BLaER1 (cell line): Measurements from ENCODE around the gene SLC23A2.

Source experiments
- H3K27ac ChIP-seq: shearing (Covaris generic); formaldehyde crosslinking; 2 replicates; pipeline ENCODE4 v1.8.1; 2022
- H3K27me3 ChIP-seq: shearing (Covaris generic); formaldehyde crosslinking; 2 replicates; pipeline ENCODE4 v1.8.1; 2022
- H3K36me3 ChIP-seq: shearing (Covaris generic); formaldehyde crosslinking; 2 replicates; pipeline ENCODE4 v1.8.1; 2022
- H3K4me1 ChIP-seq: shearing (Covaris generic); formaldehyde crosslinking; 2 replicates; pipeline ENCODE4 v1.8.1; 2022
- H3K4me2 ChIP-seq: shearing (Covaris generic); formaldehyde crosslinking; 2 replicates; pipeline ENCODE4 v1.8.1; 2022
- H3K4me3 ChIP-seq: shearing (Covaris generic); formaldehyde crosslinking; 2 replicates; pipeline ENCODE4 v1.8.1; 2022
- H3K9ac ChIP-seq: shearing (Covaris generic); formaldehyde crosslinking; 2 replicates; pipeline ENCODE4 v1.8.1; 2022
- H3K9me3 ChIP-seq: shearing (Covaris generic); formaldehyde crosslinking; 2 replicates; pipeline ENCODE4 v1.8.1; 2022
- H4K20me1 ChIP-seq: shearing (Covaris generic); formaldehyde crosslinking; 2 replicates; pipeline ENCODE4 v1.8.1; 2022
- Cebpa-rat ChIP-seq: shearing (Covaris generic); IDR thresholded peaks from 2 replicates; pipeline ENCODE4 v1.8.1; 2022

Gene SLC23A2

DNA sequence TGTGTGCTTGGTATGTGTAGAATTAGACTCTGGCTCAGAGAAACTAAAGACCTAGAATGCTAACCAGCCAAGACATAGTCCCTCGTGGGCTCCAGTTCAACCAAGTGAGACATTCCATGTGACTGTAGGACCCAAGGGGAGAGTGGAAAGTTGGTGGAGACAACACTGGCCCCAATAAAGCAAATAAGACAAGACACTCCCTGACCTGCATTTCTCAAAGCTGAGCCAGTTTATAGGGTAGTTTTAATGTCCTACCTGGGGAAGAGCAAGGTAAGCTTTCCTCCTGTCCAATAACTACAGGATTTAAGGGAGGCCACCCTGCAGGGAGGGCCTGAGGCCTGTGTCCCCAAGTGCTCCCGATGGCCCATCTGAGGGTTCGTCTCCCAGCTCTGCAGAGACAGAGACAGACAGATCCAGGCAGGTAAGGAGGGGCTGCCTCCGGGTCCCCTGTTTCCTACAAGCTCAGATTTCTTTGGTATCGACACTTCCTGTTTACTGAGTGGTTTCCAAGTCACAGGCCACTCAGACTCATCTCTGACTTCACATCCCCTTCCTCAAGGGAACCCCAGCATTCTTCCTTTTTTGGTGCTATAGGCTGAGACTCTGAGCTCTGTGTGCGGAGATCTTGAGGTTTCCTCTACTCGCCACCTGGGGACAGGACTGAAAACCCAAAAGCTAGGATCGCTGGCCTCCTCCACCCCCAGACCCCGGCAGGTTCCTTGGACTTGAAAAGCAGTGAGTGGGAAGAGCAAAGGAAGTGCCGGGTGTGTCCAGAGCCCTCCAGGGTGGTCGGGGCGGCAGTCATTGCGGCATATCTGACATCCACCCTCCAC, 187.2 kb downstream of the SLC23A2 start:
- H3K4me1 ChIP-seq = peaks cover 86% of the 10 kb centered on the region
- peak overlapping the region; percentile 77 for H3K9ac ChIP-seq
- peaks cover 51% of the 10 kb centered on the region for H4K20me1 ChIP-seq
- peak overlapping the region; percentile 97 for H3K4me2 ChIP-seq
- H3K4me3 ChIP-seq = peak overlapping the region; percentile 60
- H3K36me3 ChIP-seq = peaks cover 29% of the 10 kb centered on the region
- peak overlapping the region; percentile 95 for H3K27ac ChIP-seq
- TF ChIP-seq Cebpa-rat = no peak
- no peaks in the 10 kb centered on the region for H3K27me3 ChIP-seq
- 0 out of 2 replicates have a peak, but pooled peaks cover 4% of the 10 kb centered on the region for H3K9me3 ChIP-seq

DNA sequence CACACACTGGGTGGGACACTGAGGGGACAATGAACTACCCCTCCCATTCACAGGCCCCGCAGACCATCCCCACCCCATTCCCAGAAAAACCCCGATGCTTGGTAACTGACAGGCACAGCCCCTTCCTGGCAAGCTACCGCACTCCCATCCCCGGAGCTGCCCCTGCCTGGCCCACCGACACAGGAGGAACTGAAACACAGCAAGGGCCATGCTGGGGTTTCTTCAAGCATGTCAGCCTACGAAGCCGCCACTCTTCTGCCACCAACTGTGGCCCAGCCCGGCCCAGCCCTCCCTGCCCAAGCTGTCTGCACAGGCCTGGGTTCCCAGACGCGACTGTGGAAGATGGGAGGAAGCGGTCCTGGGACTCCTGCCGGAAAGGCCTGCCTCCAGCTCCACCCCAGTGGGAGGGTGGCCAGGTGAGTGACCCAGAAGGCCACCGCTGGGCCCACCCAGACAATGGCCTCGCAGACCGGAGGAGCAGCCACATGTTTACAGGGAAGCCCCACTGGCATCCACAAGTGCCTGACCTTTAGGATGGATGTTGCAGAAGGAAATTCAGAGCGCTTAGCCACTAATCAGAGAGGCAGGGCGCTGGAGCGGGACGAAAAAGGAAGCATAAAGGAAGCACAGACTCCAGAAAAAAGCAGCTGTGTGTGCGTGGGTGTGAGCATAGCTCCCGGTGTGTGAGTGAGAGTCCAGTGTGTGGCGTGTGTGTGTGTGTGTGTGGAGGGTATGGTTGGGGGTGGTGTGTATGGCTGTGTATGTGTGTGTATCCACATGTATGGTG, 188.0 kb downstream of the SLC23A2 start:
- peak overlapping the region; percentile 60 for H3K4me3 ChIP-seq
- H3K4me1 ChIP-seq = peaks cover 93% of the 10 kb centered on the region
- H3K27ac ChIP-seq = peak overlapping the region; percentile 95
- H4K20me1 ChIP-seq = peaks cover 58% of the 10 kb centered on the region
- H3K9me3 ChIP-seq = 0 out of 2 replicates have a peak, but pooled peaks cover 4% of the 10 kb centered on the region
- no peak for TF ChIP-seq Cebpa-rat
- no peaks in the 10 kb centered on the region for H3K27me3 ChIP-seq
- H3K4me2 ChIP-seq = peak overlapping the region; percentile 97
- H3K36me3 ChIP-seq = peaks cover 23% of the 10 kb centered on the region
- peak overlapping the region; percentile 77 for H3K9ac ChIP-seq

GRCh38 chr20:4812641-4813075, 188.7 kb downstream of the SLC23A2 start:
- H3K27me3 ChIP-seq = no peaks in the 10 kb centered on the region
- peaks cover 23% of the 10 kb centered on the region for H3K36me3 ChIP-seq
- peaks cover 64% of the 10 kb centered on the region for H4K20me1 ChIP-seq
- peak overlapping the region; percentile 77 for H3K9ac ChIP-seq
- no peak for TF ChIP-seq Cebpa-rat
- 0 out of 2 replicates have a peak, but pooled peaks cover 4% of the 10 kb centered on the region for H3K9me3 ChIP-seq
- H3K4me3 ChIP-seq = peak overlapping the region; percentile 60
- peak overlapping the region; percentile 95 for H3K27ac ChIP-seq
- peaks cover 97% of the 10 kb centered on the region for H3K4me1 ChIP-seq
- peak overlapping the region; percentile 97 for H3K4me2 ChIP-seq

DNA sequence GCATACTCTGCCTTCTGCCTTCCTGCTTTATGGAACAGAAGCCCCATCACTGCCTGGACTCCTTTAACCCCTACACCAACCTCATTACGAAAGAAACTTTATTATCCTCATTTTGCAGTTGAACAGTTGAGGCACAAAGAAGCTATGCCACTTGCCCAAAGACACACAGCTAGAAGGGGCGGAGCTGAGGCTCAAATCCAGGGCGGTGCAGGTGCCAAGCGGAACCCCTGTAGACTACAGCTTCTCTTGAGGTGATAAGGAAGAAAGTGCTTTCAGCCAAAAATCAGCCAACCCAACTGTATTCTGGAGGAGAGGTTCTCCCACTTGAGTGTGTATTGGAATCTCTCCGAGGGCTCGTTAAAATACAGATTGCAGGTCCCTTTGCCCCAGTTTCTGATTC, 189.1 kb downstream of the SLC23A2 start:
- peaks cover 22% of the 10 kb centered on the region for H3K36me3 ChIP-seq
- H3K27me3 ChIP-seq = no peaks in the 10 kb centered on the region
- H3K4me1 ChIP-seq = peaks cover 96% of the 10 kb centered on the region
- H3K9me3 ChIP-seq = no peaks in the 10 kb centered on the region
- no peak for TF ChIP-seq Cebpa-rat
- H4K20me1 ChIP-seq = peaks cover 68% of the 10 kb centered on the region
- H3K27ac ChIP-seq = peak overlapping the region; percentile 95
- H3K4me3 ChIP-seq = peak overlapping the region; percentile 60
- H3K4me2 ChIP-seq = peak overlapping the region; percentile 97
- peak overlapping the region; percentile 77 for H3K9ac ChIP-seq

DNA sequence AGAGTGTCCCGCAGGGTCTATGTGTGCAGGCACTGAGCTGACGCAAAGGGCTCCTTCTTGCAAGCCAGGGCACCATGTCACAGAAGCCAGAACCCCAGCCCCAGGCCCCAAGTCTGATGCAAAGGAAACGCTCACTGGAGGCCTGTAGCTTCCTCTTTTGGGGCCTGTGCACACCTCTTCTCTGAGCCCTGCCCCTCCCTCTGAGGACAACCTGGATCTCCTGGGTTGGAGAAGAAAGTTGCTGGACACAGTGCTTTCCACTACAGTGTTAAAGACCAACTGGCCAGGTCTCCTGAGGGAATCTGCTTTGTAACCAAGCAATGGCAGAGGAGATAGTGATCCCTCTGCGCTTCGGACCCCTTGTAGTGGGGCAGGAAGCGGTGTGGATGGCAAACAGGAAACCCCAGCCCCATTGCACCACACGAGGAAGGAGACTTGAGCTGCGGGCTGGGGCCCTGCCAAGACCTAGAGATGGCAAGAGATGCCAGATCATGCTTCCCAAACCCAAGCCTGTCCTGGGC, 189.6 kb downstream of the SLC23A2 start:
- Histone ChIP-seq H3K9ac (peak overlapping the region; percentile 77), H3K4me3 (peak overlapping the region; percentile 60), H4K20me1 (peaks cover 70% of the 10 kb centered on the region), H3K36me3 (peaks cover 17% of the 10 kb centered on the region; the same call in 1 of the 2 replicates), H3K9me3 (no peaks in the 10 kb centered on the region), H3K4me1 (peaks cover 91% of the 10 kb centered on the region), H3K4me2 (peak overlapping the region; percentile 97), H3K27ac (peak overlapping the region; percentile 95), H3K27me3 (no peaks in the 10 kb centered on the region)
- peak; percentile 87 for TF ChIP-seq Cebpa-rat

DNA sequence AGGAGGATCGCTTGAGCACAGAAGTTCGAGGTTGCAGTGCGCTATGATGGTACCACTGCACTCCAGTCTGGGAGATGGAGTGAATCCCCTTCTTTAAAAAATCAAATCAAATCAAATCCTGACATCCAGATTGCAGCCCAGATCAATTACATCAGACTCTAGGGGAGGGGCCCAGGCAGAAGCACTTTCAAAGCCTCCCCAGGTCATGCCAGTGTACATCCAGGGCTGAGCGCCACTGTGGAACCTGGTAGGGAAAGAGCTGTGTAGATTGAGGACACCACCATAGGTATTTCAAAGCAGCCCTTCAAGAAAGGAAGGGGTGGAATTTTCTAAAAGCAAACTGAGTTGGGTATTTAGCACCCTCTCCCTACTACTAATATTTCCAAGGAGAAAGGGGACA, 190.1 kb downstream of the SLC23A2 start:
- H3K9ac ChIP-seq = peak overlapping the region; percentile 77
- H3K27me3 ChIP-seq = no peaks in the 10 kb centered on the region
- peak overlapping the region; percentile 97 for H3K4me2 ChIP-seq
- H3K4me3 ChIP-seq = peak overlapping the region; percentile 60
- H3K9me3 ChIP-seq = no peaks in the 10 kb centered on the region
- no peak for TF ChIP-seq Cebpa-rat
- peak overlapping the region; percentile 95 for H3K27ac ChIP-seq
- H4K20me1 ChIP-seq = peaks cover 75% of the 10 kb centered on the region
- peaks cover 16% of the 10 kb centered on the region for H3K36me3 ChIP-seq
- H3K4me1 ChIP-seq = peaks cover 86% of the 10 kb centered on the region

- peaks cover 82% of the 10 kb centered on the region for H4K20me1 ChIP-seq
- no peaks in the 10 kb centered on the region for H3K27me3 ChIP-seq
- H3K4me1 ChIP-seq = peaks cover 79% of the 10 kb centered on the region
- H3K9ac ChIP-seq = peak overlapping the region; percentile 77; the same call in 1 of the 2 replicates
- peak overlapping the region; percentile 95 for H3K27ac ChIP-seq
- H3K36me3 ChIP-seq = peaks cover 23% of the 10 kb centered on the region
- H3K4me3 ChIP-seq = peak overlapping the region; percentile 60
- TF ChIP-seq Cebpa-rat = no peak
- H3K4me2 ChIP-seq = peak overlapping the region; percentile 97
- H3K9me3 ChIP-seq = no peaks in the 10 kb centered on the region
Observed at GRCh38 chr20:4810426-4811019, 190.8 kb downstream of the SLC23A2 start.

DNA sequence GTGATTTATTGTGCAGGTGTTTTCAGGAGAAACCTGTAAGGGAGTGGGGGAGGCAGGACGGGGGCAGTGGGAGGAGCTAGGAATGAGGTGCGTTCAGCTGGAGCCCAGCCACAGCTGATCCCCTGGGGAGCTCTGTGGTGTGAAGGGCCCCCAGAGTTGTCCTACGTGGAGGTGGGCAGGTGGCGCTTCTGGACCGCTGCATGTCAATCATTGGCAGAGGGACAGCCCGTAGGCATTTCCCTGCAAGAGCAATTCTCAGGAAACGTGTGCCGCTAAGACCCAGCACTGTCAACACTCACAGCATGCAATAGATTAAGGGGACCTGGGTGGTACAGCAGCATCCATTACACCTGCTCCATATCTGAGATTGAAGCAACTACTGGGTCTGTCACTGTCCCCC, 191.6 kb downstream of the SLC23A2 start:
- Histone ChIP-seq H3K4me2 (peak overlapping the region; percentile 97), H3K9ac (0 out of 2 replicates have a peak overlapping the region, but pooled peaks have one; percentile 77), H3K36me3 (peaks cover 31% of the 10 kb centered on the region), H3K4me1 (peaks cover 71% of the 10 kb centered on the region), H3K27ac (peak overlapping the region; percentile 95), H3K9me3 (no peaks in the 10 kb centered on the region), H4K20me1 (peaks cover 90% of the 10 kb centered on the region), H3K4me3 (peak overlapping the region; percentile 60; the same call in 1 of the 2 replicates), H3K27me3 (no peaks in the 10 kb centered on the region)
- TF ChIP-seq Cebpa-rat = no peak

DNA sequence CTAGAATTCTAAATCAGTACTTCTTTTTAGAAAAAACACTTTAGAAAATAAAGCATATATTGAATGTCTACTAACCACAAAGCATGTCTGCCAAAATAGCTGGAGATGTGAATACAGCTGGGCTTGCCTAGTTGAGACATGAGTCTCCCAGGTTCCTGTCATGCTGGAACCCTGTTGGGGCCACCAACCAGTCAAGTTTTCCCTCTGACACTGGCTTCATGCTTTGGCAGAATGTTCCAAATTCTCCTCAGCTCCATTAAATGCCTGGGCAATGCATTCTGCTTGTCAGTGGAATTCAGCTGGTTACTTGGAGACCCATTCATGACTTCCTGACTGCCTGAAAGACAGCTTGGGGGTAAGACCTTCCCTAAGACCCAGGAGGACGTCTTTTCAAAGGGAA, 192.4 kb downstream of the SLC23A2 start:
- Histone ChIP-seq H3K27ac (peak overlapping the region; percentile 95; the same call in 1 of the 2 replicates), H3K27me3 (no peaks in the 10 kb centered on the region), H3K4me2 (peak overlapping the region; percentile 97), H3K9ac (no peak overlapping the region), H3K36me3 (peaks cover 34% of the 10 kb centered on the region), H3K9me3 (no peaks in the 10 kb centered on the region), H3K4me3 (no peak overlapping the region), H3K4me1 (peaks cover 62% of the 10 kb centered on the region), H4K20me1 (peaks cover 90% of the 10 kb centered on the region)
- no peak for TF ChIP-seq Cebpa-rat
